Activated CD4-positive, alpha-beta T cell treated with anti-CD3 and anti-CD28 coated beads for 4 hours (primary cell): ENCODE data around the gene CELSR1.

Experiments used
- DNase-seq, 2 donors: peaks; one replicate each; pipeline ENCODE4 v3.0.0-alpha.2; 2020

CELSR1 gene

DNA sequence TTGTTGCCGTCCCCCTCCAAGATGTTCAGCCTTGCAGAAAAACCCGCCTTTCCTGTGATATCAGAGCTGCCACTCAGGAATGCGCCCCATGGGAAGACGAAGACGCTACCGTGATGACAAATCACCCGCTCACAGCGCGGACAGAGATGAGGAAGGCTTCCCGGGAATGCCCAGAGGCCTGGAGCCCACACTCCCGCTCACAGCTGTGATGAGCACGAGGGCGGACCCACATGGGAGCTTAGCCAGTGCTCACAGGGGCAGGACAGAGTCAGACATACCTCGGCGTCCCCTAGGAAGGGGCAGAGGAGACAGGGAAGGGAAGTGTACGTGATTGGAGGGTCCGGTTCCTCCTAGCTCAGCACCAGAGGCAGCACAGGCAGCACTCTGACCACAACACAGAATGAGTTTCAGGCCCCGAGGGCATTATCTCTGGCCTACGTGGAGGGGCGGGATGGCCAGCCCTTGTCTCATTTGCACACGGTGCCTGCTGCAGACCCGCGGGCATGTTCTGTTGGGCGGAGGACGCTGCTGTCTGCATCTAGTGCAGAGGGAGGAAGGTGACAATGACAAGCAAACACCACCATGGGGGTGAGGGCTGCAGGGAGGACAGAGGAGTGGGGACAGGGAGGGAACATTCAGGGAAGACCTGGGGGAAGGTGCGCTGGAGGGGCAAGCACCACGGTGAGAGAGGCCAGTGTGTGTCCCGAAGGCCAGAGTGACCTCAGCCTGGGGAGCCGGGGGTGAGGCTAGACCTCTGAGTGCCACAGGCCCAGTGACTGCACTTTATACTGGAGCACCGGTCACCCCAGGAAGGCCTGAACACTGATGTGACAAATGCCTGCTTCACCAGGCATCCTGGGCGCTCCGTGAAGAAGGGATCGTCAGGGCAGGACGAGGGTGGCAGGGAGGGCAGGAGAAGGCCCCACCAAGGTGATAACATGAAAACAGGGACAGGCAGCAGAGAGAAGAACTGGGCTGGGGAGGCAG is 79.6 kb downstream of the CELSR1 start:
- no peak for DNase-seq

DNA sequence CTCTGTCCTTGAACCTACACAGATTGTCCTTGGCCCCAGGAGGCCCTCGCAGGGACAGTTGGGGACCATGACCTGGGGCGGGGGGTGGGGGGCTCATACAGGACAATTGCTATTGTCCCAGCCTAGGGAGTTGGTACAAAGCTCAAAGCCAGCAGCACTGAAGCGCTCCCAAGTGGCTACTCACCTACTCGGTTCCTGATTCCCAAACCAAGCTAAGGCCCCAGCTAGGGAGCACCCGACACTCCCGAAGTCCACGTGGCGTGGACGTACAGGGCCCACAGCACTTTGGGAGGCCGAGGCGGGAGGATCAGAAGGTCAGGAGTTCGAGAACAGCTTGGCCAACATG is 80.6 kb downstream of the CELSR1 start:
- no peak for DNase-seq

DNA sequence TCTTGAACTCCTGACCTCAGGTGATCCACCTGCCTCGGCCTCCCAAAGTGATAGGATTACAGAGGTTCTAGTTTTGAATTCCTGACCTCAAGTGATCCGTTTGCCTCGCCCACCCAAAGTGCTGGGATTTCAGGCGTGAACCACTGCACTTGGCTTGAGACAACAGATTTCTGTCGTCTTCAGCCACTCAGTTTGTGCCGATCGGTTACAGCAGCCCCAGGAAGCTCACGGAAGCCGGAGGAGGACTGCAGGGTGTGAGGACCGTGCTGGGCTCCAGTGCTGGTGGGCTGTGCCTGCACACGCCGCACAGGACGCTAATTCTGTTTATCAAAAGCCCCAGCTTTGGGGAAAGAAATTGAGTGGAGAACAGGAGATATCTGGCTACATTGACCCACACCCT is 82.0 kb downstream of the CELSR1 start:
- DNase-seq = no peak

DNA sequence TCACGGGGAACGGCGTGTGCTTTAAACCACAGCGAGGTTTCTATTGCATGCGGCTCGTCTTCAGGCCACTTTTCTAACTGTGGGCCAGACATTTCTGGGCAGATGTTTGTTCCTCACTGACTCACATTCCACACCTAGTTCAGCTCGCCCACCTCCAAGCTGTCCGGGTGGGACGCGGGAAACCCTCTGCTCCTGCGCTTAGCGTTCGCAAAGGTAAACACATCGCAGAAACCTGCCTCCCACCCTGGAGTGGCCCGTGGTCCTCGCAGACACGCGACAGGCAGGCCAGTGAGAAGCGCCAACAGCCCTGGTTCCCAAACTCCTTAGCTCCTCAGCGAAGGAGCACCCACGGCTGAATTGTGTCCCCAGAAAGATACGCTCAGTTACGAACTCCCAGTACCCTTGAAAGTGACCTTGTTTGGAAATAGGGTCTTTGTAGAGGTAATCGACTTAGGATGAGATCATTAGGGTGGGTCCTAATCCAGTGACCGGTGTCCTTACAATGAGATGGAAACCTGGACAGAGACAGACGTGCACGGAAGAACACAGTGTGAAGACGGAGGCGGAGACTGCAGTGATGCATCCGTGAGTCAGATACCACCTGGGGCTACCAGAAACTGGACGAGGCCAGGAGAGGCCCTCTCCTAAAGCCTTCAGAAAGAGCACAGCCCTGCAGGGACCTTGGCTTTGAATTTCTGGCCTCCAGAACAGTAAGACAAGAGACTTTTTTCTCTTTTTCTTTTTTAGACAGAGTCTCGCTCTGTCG is 82.7 kb downstream of the CELSR1 start:
- no peak for DNase-seq

DNA sequence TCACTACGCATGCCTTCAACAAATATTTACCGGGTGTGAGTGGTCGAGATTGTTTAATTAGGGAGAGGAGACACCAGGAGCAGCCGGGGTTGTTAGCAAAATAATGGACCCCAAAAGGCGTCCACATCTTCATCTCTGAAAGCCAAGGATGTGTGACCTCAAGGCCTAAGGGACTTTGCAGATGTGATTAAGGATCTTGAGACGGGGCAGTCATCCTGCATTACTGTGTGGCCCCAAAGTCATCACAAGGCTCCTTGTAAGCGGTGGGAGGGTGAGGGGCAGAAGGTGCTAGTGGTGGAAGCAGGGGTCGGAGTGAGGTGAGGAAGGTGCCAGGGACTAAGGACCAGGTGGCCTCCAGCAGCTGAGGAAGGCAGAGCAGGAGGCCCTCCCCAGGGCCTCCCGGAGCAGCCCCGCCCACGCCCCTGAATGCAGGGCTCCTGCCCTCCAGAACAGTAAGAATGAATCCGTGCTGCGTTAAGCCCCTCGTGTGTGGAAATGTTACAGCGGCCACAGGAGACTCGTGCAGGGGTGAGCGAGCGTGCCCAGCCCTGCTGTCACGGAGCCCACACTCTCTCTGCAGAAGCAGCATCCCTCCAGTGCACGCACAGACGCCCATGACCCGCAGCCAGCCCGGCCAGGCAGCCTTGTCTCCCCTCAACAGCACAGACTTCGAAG is 83.5 kb downstream of the CELSR1 start:
- DNase-seq = no peak

DNA sequence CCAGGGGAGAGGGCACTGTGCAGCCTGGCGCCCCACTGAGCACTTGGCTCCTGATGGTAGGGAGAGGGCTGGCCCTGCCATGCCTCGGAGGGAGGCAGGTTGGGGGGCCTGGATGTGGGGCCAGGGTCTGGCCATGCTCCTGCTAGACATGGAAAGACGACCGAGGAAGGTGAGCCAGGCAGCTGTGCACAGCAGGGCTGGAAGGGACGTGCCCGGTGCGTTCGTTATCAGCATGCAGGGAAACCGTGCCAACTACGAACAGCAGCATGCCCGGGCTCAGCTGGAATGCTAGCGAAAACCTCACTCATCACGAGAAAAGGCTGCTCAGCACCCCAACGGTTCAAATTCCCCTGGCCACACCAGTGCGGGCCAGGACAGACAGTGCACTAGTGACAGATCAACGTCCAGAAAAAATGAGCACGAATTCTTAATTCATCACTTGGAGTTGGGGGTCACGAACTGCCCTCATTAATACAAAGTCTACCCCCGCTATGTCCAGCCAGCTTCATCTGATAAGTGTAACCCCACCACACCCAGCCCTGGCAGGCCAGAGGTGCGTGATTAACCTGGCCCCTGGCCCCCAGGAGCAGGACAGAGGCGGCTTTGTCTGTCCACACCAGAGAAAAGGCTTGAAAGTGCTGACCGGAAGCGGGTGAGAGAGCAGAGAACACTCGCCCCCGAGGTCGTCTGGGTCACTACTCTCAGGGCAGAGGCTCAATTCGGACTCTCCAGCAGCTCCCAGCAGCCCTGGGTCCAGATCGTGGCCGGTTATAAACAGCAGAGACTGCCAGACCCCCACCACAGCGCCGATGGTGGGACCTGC is 84.2 kb downstream of the CELSR1 start:
- no peak for DNase-seq

DNA sequence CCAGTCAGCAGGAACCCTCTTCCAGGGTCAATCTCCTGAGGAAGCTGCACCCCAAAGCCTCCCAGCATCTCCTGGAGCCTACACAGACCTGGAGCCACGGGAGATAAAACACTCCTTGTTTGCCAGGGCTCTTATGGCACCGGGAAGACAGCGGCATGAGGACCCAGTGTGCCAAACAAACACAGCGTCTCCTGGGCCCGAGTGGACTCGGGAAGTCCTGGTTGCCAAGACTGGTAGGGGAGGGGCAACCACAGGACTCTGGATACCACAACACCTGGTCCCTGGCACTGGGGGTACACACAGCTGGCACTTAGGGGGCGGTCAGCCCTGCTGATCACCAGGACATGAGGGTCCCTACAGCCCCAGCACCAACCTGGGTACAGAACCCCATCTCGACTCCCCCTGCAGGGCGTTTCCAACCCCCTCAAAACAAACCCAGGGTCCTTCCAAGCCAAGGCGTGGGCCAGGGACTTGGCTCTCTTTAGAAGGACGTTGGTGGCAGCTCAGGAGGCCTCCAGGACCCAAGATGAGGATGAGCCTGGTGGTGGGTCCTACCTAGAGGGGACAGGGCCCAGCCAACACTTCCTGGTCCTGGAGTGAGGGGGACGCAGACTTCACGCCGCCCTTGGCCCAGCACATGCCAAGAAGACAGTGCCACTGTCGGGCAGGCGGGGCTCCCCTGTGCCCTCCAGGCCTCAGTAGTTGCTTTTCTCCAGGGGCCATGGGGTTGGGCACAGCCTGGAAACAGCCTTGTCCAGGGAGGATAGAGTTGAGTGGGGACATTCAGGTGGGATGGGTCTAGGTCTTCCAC is 85.0 kb downstream of the CELSR1 start:
- no peak for DNase-seq

DNA sequence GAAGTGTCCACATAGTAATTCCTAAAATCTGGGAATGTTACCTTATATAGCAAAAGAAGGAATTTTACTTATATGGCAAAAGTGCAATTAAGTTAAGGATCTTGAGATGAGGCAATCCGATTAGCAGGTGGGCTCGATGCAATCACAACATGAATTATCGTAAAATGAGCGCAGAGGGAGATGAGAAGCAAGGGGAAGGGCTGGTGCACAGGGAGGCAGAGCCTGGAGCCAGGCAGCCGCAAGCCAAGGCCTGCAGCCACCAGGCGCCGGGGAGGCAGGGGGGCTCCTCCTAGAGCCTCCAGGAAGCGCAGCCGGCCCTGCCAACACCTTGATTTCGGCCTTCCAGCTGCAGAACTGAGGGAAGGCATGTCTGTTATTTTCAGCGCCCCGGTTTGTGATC is 85.7 kb downstream of the CELSR1 start:
- no peak for DNase-seq

DNA sequence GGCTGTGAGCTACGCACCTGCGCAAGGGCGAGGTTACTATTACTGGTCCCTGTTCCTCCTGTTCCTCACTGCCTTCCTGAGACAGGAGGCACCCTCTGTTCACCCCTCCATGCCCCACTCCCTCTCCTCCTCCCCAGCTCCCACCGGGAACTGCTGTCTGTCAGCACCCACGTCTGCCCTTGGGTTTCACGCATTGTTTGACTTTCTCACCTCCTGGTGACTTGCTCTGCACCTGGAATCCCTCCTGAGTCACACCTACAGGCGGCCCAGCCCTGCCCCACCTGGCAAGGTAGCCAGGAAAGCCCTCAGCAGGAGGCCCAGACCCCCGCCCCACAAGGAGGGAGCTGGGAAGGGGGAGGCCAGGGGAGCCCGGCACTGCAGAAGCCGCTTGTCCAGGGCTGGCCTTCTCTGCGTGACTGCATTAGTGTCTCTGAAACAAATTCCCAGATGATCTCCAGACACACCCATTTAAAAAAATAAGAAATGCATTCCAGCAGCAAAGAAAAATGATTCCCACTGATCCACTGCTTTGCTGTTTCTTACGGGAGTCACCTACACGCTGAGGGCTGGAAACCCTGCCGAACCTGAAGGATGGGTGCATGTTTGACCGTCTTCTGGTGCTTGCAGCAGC is 86.4 kb downstream of the CELSR1 start:
- no peak for DNase-seq

DNA sequence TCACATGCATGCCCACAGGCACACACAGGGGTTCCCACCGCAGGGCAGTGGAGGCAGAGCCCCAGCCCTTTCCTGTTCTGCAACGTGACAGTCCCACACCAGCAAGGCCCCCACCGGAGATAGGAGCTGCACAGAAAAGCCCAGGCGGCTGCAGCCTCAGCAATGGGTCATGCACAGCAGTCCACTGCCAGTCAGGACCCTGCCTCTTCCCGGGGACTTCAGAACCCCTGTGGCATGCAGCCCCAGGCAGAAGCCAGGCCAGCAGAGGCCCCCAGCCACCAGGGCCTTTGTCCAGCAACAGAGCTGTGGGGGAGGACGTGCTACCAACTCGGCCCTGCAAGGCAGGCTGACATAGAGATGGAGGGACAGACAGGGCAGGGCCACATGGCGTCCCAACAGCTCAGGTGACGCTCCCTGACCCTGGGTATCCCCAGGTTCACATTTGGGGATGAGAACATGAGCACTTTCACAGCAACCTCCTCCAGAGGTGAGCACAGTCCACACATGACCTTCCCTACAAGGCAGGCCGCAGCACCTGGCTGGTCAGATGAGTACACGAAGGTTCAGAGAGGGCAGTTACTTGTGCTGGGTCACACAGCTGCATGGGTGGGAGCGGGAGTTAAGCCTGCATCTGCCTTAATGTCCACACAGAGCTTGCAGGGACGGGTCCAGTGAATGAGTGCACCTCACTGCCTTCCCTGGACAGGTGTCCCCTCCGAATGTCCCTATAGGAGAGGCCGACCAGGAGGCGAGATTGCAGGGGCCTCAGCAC is 87.3 kb downstream of the CELSR1 start:
- DNase-seq = no peak

DNA sequence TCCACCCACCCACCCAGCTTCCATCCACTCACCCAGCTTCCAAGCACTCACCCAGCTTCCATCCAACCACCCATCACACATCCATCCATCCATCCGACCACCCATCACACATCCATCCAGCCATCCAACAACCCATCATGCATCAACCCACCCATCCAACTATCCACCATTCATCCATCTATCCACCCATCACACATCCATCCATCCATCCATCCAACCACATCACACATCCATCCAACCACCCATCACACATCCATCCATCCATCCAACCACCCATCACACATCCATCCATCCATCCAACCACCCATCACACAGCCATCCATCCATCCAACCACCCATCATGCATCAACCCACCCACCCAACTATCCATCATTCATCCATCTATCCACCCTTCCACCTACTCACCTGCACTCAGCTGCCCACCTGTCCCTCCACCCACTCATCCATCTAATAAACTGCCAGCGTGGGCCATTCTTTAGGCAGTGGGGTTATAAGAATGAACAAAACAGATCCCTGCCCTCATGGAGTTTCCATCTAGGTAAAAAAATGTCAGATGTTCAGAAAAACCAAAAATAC is 88.2 kb downstream of the CELSR1 start:
- no peak for DNase-seq

DNA sequence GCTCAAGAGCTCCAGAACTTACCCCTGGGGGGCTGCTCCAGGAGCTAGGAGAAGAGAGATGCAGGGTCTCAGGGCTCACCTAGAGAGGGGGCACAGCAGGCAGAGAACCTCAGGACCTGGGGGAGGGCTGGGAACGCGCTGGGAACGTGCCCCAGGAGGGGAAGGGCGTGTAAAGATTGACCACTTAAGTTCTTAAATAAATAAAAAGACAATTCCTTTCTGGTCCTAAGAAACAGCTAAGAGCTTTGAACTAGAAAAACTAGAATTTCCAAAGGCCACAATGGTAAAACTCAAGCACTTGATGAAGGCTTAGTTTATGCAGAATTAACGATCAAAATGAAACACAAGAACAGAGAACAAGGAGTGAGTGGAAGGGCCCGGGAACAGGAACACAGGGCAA is 89.1 kb downstream of the CELSR1 start:
- DNase-seq = no peak

DNA sequence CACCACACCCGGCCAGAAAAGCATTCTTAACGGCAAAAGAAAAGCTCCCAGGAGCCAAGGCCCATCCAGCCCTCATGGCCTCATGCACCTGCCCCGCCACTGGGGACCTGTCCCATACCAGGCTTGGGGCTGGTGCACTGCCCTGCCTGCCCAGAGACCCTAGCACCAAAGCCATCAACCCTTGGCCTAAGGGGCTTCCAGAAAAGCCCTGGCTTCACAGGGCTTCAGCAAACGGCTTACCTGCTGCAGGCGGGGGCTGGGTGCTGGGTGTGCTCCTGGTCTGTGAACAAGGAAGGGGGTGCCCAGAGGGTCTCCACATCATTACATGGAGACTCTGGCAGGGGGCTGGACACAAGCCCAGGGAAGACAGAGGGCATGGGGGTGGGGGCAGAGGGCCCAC is 89.5 kb downstream of the CELSR1 start:
- DNase-seq = no peak

DNA sequence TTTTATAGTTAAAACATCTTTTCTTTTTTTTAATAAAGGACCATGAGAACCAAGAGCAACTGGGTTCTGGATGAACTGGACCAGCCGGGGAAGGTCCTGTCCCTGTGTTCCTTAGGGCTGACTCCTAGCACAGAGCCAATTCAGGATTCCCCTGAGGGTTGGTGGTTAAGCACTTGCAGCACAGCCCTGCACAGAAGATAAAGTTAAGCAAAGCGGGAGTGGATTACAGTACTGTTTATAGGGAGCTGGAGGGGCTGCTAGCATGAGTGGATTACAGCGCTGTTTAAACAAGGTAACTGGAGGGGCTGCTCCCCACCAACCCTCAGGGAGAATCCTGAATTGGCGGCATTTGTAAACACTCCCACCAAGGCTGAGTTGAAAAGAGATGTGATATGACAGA is 90.6 kb downstream of the CELSR1 start:
- DNase-seq = no peak

DNA sequence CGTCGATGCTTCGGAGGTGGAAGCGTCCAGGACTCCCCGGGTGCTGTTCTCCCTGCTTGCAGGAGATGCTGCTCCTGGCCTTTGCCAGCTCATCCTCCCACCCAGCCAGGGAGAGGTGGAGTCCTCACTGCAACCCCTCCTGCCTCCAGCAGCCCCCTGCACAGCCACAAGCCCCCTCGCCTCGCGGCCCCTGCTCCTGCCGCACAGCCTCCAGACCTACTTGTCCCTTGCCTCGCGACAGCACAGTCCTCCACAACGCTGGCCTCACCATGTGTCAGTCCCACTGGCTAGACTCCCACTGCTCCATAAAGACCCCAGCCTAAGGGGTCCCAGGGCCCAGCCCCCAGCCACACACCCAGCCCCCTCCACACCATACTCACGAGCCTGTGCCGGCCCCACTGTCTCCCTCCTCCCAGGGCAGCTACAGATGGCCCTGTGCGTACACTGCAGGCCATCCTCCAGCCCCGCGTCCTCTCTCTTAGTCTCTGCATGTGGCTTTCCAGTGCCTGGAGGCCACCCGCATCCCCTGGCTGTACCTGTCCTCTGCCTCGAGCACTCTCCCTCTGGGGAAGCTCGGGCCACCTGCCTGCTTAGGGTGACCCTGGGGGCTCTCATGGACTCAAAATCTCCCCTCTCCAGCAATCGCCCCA is 91.5 kb downstream of the CELSR1 start:
- DNase-seq = no peak

DNA sequence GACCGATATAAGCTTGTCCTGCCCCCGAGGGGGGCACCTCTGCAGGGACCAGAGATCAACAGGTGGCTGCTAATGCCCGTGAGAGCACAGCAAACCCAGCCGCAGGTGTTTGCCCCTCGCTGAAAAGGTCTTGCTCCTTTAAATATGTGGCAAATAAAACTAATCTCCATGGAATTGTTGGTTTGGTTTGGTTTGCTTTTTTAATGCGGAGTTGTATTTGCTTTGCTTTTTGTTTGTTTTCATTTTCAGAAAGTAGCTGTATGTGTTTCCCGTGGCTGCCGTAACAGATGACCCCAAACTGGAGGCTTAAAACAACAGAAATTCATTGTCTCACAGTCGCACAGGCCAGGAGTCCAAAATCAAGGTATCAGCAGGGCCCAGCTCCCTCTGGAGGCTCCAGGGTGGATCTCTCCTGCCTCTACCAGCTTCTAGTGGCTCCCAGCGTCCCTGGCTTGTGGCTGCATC is 93.0 kb downstream of the CELSR1 start:
- no peak for DNase-seq

DNA sequence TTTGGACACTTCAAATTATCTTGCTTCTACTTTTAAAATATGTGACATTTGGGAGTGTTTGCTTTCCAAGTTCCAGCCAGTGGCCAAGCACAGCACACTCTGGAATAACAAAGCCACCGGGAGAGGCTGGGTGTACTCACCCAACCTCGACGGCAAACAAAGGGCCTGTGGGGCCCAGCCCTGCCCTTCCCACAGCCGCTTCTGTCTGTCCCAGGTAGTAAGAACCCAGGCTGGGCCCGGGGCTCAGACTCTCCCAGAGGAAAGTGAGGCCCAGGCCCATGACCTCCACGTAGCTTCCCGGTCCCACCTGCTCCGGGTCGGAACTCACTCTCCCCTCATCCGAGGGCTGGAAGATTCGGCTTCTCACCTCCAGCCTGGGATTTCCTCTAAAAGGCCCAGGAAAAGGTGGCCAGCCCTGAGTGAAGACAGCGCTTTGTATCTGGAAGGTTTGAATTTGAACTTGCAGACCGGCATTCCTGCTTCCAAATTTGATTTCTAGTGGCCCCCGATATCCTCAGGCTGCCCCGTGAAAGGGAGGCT is 93.5 kb downstream of the CELSR1 start:
- DNase-seq = no peak

DNA sequence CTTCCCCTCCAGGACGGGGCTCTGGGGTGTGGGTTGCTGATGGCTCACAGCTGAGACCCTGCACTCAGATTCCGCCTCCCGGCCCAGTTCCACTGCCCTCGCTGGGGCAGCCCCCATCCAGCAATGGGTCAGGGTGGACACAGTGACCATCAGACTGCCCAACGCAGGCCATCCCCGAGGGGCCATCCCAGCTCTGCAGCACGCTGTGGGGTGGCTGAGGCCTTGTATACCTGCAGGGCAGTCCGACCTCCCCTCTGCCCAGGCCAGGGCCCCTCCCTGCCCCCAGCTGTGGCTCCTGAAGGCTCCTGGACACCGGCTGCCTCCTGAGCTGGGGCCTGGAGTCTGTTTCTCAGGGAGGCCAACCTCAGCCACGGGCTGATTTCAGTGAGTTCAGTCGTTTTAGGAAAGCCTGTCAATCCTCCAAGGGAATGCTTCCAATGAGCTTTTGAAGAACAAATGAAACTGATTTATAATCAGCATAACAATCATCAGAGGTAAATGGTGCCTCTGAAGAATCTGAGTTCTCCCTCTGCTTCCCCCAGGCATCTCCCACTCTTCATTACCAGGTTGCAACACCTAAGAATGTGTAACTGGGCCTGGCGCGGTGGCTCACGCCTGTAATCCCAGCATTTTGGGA is 95.1 kb downstream of the CELSR1 start:
- DNase-seq = no peak
